HG02678 (cell line): Measurements from ENCODE around the gene OVCA2.
A peak's percentile ranks its signal among the peaks of the same experiment; 100 is the strongest.

Experiments used
- ATAC-seq: cut with Tn5 transposase; IDR thresholded peaks from one replicate; pipeline ENCODE4 v1.9.1; 2021; ENCODE audit warnings: mild to moderate bottlenecking, moderate library complexity; ENCODE audit not compliant: unreplicated experiment

OVCA2 gene

GRCh38 chr17:2041561-2042389, at the start of gene OVCA2:
OVCA2 (plus strand) TSS chr17:2042022; CDS start chr17:2042048, 26 bp downstream.
- peak; percentile 92 for ATAC-seq

GRCh38 chr17:1992541-1992940, 49.3 kb upstream of the OVCA2 start:
- ATAC-seq = no peak

- ATAC-seq = no peak
These were observed 47.1 kb upstream of the OVCA2 start for GRCh38 chr17:1994707-1995106.

GRCh38 chr17:1995321-1995892, 46.4 kb upstream of the OVCA2 start:
- no peak for ATAC-seq

GRCh38 chr17:1995907-1996799, 45.7 kb upstream of the OVCA2 start:
- ATAC-seq = no peak

- ATAC-seq = no peak
These were observed 45.0 kb upstream of the OVCA2 start for GRCh38 chr17:1996800-1997288.

GRCh38 chr17:1997289-1997926, 44.4 kb upstream of the OVCA2 start:
- no peak for ATAC-seq

- no peak for ATAC-seq
These were observed 43.7 kb upstream of the OVCA2 start for GRCh38 chr17:1997927-1998742.

GRCh38 chr17:1999557-2000251, 42.1 kb upstream of the OVCA2 start:
- ATAC-seq = no peak

- no peak for ATAC-seq
These were observed 39.0 kb upstream of the OVCA2 start for GRCh38 chr17:2002767-2003329.

- ATAC-seq = no peak
These were observed 38.3 kb upstream of the OVCA2 start for GRCh38 chr17:2003525-2003924.

GRCh38 chr17:2004435-2004952, 37.3 kb upstream of the OVCA2 start:
- no peak for ATAC-seq

- no peak for ATAC-seq
These were observed 33.3 kb upstream of the OVCA2 start for GRCh38 chr17:2008332-2009126.

- no peak for ATAC-seq
These were observed 32.1 kb upstream of the OVCA2 start for GRCh38 chr17:2009737-2010136.

- ATAC-seq = no peak
These were observed 30.1 kb upstream of the OVCA2 start for GRCh38 chr17:2011411-2012371.

- no peak for ATAC-seq
These were observed 29.3 kb upstream of the OVCA2 start for GRCh38 chr17:2012499-2012898.
